Effector CD8-positive, alpha-beta T cell (primary cell): Measurements from ENCODE around the gene BMPER.

ENCODE experiments used
- DNase-seq: peaks from one replicate; lab custom pipeline; 2025; lab: John Stamatoyannopoulos, UW

Gene BMPER

GRCh38 chr7:33888166-33888565 lies 17.2 kb upstream of the BMPER start:
- no peak for DNase-seq

- no peak for DNase-seq
These were observed 12.4 kb upstream of the BMPER start for GRCh38 chr7:33892945-33893344.

- DNase-seq = no peak
These were observed 12.0 kb upstream of the BMPER start for GRCh38 chr7:33893377-33893776.

- DNase-seq = peak; percentile 33
These were observed 10.1 kb upstream of the BMPER start for GRCh38 chr7:33895025-33895804.

GRCh38 chr7:33900501-33900900 lies 4.8 kb upstream of the BMPER start:
- no peak for DNase-seq

- DNase-seq = no peak
These were observed 4.1 kb upstream of the BMPER start for GRCh38 chr7:33901199-33901598.

GRCh38 chr7:33901847-33902246 lies 3.5 kb upstream of the BMPER start:
- no peak for DNase-seq

GRCh38 chr7:33902746-33903145 lies 2.6 kb upstream of the BMPER start:
- no peak for DNase-seq

- no peak for DNase-seq
These were observed 1.3 kb upstream of the BMPER start for GRCh38 chr7:33903791-33904680.

- no peak for DNase-seq
These were observed 504 bp upstream of the BMPER start for GRCh38 chr7:33904681-33905388.

GRCh38 chr7:33906697-33907096 lies 1.4 kb downstream of the BMPER start:
- no peak for DNase-seq

- DNase-seq = no peak
These were observed 2.3 kb downstream of the BMPER start for GRCh38 chr7:33907625-33908024.

GRCh38 chr7:33909318-33909717 lies 4.0 kb downstream of the BMPER start:
- no peak for DNase-seq

- no peak for DNase-seq
These were observed 4.4 kb downstream of the BMPER start for GRCh38 chr7:33909755-33910154.

GRCh38 chr7:33910756-33911155 lies 5.4 kb downstream of the BMPER start:
- DNase-seq = no peak

GRCh38 chr7:33916357-33917081 lies 11.2 kb downstream of the BMPER start:
- no peak for DNase-seq

- no peak for DNase-seq
These were observed 12.3 kb downstream of the BMPER start for GRCh38 chr7:33917661-33918060.

- DNase-seq = no peak
These were observed 13.3 kb downstream of the BMPER start for GRCh38 chr7:33918438-33919143.

GRCh38 chr7:33919449-33919848 lies 14.1 kb downstream of the BMPER start:
- no peak for DNase-seq

- DNase-seq = no peak
These were observed 16.0 kb downstream of the BMPER start for GRCh38 chr7:33921216-33921938.
